HEK293T (cell line): ENCODE measurements around the gene TMOD1.
"Not testable (repeated sequence)": the region's sequence is repeated elsewhere in the genome, so short reads cannot be mapped to it uniquely, and the experiment has no call there.

ENCODE experiments used
- ARNT ChIP-seq: fragments of 450-650 bp; IDR thresholded peaks from 2 replicates; pipeline ENCODE4 v1.6.1; 2017; ENCODE audit warnings: mild to moderate bottlenecking
- BHLHE40 ChIP-seq: fragments of 450-650 bp; IDR thresholded peaks from 2 replicates; pipeline ENCODE4 v1.6.1; 2016; ENCODE audit warnings: mild to moderate bottlenecking, moderate library complexity, borderline replicate concordance
- TARDBP ChIP-seq: fragments of 450-650 bp; IDR thresholded peaks from 2 replicates; pipeline ENCODE4 v1.6.1; 2016

- TF ChIP-seq ARNT, TARDBP, BHLHE40: not testable (repeated sequence)
Observed at GRCh38 chr9:97498846-97499245, 2.6 kb upstream of the TMOD1 start.
